ENCODE measurements around the gene RLN1. TPM values are rescaled to one million over a fixed set of nuclear protein-coding genes. Genes with fewer than 3 reads are reported as not detected.

RLN1 gene
- total and polyA plus RNA-seq, 2 of the 4 experiments (the other 2 are of a cell fraction) = not detected

DNA sequence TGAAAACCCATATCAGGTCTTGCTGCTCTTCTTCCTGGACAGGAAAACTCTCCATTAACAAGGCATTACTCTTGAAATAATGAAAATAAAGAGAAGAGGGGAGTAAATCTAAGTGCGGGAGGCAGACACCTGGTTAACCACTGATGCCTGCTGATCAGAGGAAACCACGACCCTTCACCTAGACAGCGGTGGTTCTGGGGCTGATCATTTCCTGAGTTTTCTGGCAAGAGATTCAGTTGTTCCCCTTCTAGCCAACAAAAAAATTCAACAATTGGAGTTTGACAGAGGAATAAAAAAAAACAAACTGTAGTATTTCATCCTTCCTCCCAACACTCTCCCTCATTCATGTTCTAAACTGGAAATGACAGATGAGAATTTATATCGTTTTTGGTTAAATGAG is 38.1 kb downstream of the RLN1 start:
- POLR2A ChIA-PET (ENCODE audit: unreplicated experiment) = no interaction called here
- no peaks in the 10 kb centered on the region for H3K79me1 ChIP-seq (ENCODE audit: low read depth in 1 of 2, low read length in 2 of 2)

More for the DNA sequence above, 38.1 kb downstream of the RLN1 start:
- no CpG with 5 or more reads among the region's 4 CpGs for WGBS, 2 experiments (ENCODE audit: extremely low coverage in 2 of 2, insufficient read length in 1 of 2)
- H3K4ac ChIP-seq (ENCODE audit: low read depth, low read length) = no peak overlapping the region
- H2AFZ ChIP-seq (replicated peaks; ENCODE audit: low read length, poor library complexity) = no peak overlapping the region
- H2BK20ac ChIP-seq (ENCODE audit: low read depth, low read length) = no peak overlapping the region
- H3K27me3 ChIP-seq (ENCODE audit: control insufficient read depth, insufficient read depth, low read length) = peaks cover 6% of the 10 kb centered on the region
- no peaks in the 10 kb centered on the region for H3K4me1 ChIP-seq (ENCODE audit: control insufficient read depth, insufficient read depth, low read length)
- no peak overlapping the region for H2AK5ac ChIP-seq (ENCODE audit: low read depth, low read length)
- no peak overlapping the region for H4K8ac ChIP-seq (ENCODE audit: low read depth in 2 of 2, low read length in 2 of 2)
- dilution Hi-C loops (cut with HindIII; ENCODE audit: low sequenced_read_pairs, unreplicated experiment) = no loop called here
- no peak overlapping the region for H3K9ac ChIP-seq (ENCODE audit: low read depth, low read length)
- no peak overlapping the region for H3K23ac ChIP-seq (ENCODE audit: low read depth, low read length)
- CTCF ChIA-PET = no interaction called here
- no peak overlapping the region for H3K14ac ChIP-seq (replicated peaks; ENCODE audit: low read depth, low read length)
- no peak overlapping the region for H3K56ac ChIP-seq (ENCODE audit: extremely low read depth, insufficient read depth, low read length)
- no peak overlapping the region for H3K4me2 ChIP-seq (ENCODE audit: low read depth, low read length)
- no peak overlapping the region for H2AK9ac ChIP-seq (replicated peaks; ENCODE audit: low read depth, low read length, poor library complexity)
- H4K91ac ChIP-seq (ENCODE audit: insufficient read depth, low read depth, low read length) = no peak overlapping the region
- TF ChIP-seq SMC3 (IDR thresholded peaks at IDR 0.05; ENCODE audit: low read depth, low read length) = no peak
- no peak for TF ChIP-seq RAD21 (IDR thresholded peaks at IDR 0.05; ENCODE audit: low read length)
- TF ChIP-seq, protein P1, sequence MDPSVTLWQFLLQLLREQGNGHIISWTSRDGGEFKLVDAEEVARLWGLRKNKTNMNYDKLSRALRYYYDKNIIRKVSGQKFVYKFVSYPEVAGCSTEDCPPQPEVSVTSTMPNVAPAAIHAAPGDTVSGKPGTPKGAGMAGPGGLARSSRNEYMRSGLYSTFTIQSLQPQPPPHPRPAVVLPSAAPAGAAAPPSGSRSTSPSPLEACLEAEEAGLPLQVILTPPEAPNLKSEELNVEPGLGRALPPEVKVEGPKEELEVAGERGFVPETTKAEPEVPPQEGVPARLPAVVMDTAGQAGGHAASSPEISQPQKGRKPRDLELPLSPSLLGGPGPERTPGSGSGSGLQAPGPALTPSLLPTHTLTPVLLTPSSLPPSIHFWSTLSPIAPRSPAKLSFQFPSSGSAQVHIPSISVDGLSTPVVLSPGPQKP (IDR thresholded peaks at IDR 0.05; ENCODE audit: borderline replicate concordance, low read depth, low read length) = no peak
- TF ChIP-seq NFE2L2 (IDR thresholded peaks at IDR 0.05; ENCODE audit: low read depth, low read length) = no peak
- TF ChIP-seq, protein P2, sequence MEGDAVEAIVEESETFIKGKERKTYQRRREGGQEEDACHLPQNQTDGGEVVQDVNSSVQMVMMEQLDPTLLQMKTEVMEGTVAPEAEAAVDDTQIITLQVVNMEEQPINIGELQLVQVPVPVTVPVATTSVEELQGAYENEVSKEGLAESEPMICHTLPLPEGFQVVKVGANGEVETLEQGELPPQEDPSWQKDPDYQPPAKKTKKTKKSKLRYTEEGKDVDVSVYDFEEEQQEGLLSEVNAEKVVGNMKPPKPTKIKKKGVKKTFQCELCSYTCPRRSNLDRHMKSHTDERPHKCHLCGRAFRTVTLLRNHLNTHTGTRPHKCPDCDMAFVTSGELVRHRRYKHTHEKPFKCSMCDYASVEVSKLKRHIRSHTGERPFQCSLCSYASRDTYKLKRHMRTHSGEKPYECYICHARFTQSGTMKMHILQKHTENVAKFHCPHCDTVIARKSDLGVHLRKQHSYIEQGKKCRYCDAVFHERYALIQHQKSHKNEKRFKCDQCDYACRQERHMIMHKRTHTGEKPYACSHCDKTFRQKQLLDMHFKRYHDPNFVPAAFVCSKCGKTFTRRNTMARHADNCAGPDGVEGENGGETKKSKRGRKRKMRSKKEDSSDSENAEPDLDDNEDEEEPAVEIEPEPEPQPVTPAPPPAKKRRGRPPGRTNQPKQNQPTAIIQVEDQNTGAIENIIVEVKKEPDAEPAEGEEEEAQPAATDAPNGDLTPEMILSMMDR (conservative IDR thresholded peaks at IDR 0.05; ENCODE audit: low read depth, low read length) = no peak
- TF ChIP-seq BHLHE40 (IDR thresholded peaks at IDR 0.05; ENCODE audit: low read depth, low read length) = no peak
- no peak for TF ChIP-seq CHD1 (IDR thresholded peaks at IDR 0.05; ENCODE audit: low read depth, low read length)
- TF ChIP-seq MAZ (IDR thresholded peaks at IDR 0.05; ENCODE audit: borderline replicate concordance, low read depth, low read length) = no peak
- TF ChIP-seq, protein P3, sequence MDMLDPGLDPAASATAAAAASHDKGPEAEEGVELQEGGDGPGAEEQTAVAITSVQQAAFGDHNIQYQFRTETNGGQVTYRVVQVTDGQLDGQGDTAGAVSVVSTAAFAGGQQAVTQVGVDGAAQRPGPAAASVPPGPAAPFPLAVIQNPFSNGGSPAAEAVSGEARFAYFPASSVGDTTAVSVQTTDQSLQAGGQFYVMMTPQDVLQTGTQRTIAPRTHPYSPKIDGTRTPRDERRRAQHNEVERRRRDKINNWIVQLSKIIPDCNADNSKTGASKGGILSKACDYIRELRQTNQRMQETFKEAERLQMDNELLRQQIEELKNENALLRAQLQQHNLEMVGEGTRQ (IDR thresholded peaks at IDR 0.05; ENCODE audit: low read depth, low read length) = no peak
- no peak for TF ChIP-seq MXI1 (IDR thresholded peaks at IDR 0.05; ENCODE audit: borderline replicate concordance, low read depth, low read length)
- TF ChIP-seq FOS (IDR thresholded peaks at IDR 0.05; ENCODE audit: low read depth, low read length) = no peak
- no peak for TF ChIP-seq RFX5 (IDR thresholded peaks at IDR 0.05; ENCODE audit: low read depth, low read length)
- no peak for TF ChIP-seq RCOR1 (IDR thresholded peaks at IDR 0.05; ENCODE audit: insufficient replicate concordance, low read length)
- TF ChIP-seq MAFK (IDR thresholded peaks at IDR 0.05; ENCODE audit: low read depth, low read length) = no peak
- TF ChIP-seq POLR2A (IDR thresholded peaks at IDR 0.05; ENCODE audit: low read depth, low read length) = no peak
- no peak for TF ChIP-seq CEBPB (IDR thresholded peaks at IDR 0.05; ENCODE audit: low read depth, low read length)
- H3K9me3 ChIP-seq (ENCODE audit: control insufficient read depth, insufficient read depth, low read length) = no peaks in the 10 kb centered on the region
- ATAC-seq (ENCODE audit: low read depth) (no peak), DNase-seq (no peak)
- H3K18ac ChIP-seq (ENCODE audit: low read depth, low read length) = no peak overlapping the region
- H3K9me1 ChIP-seq (ENCODE audit: insufficient read depth, low read length) = no peaks in the 10 kb centered on the region
- in situ Hi-C loops (cut with MboI; ENCODE audit: low sequenced_read_pairs) = no loop called here
- intact Hi-C loops (cut with micrococcal nuclease) = no loop called here
- no peak overlapping the region for H3K27ac ChIP-seq (ENCODE audit: insufficient read depth, low read length)
- no TSS peak for BruUV-seq (replicated peaks)
- H3K36me3 ChIP-seq (ENCODE audit: control insufficient read depth, insufficient read depth, low read length) = no peaks in the 10 kb centered on the region
- no peak overlapping the region for H4K5ac ChIP-seq (ENCODE audit: low read depth, low read length)
- H2BK120ac ChIP-seq (ENCODE audit: low read depth, low read length) = no peak overlapping the region
- no peak overlapping the region for H2BK5ac ChIP-seq (ENCODE audit: low read depth, low read length, poor library complexity, severe bottlenecking)
- no peak overlapping the region for H2BK15ac ChIP-seq (ENCODE audit: low read depth, low read length)
- no peaks in the 10 kb centered on the region for H4K20me1 ChIP-seq (ENCODE audit: insufficient read depth, low read length)
- no peak overlapping the region for H3K4me3 ChIP-seq (ENCODE audit: insufficient read depth, low read depth, low read length)

Data from IMR-90 (cell line).